ENCODE results near the gene CEMIP. TPM values are rescaled to one million over a fixed set of nuclear protein-coding genes. Genes with fewer than 3 reads are reported as not detected.

The CEMIP gene
- total RNA-seq, 1 donor from 2014 or later: 3.6 TPM

GRCh38 chr15:80913541-80913940 is 134.4 kb downstream of the CEMIP start:
- Mint-ChIP-seq H3K9me3 (ENCODE audit: unreplicated experiment) (peaks cover 11% of the 10 kb centered on the region), H3K27ac (ENCODE audit: unreplicated experiment) (no peak overlapping the region), H3K36me3 (ENCODE audit: low read depth, unreplicated experiment) (peaks cover 7% of the 10 kb centered on the region), H3K4me1 (ENCODE audit: low read depth, unreplicated experiment) (no peaks in the 10 kb centered on the region), H3K4me3 (ENCODE audit: unreplicated experiment) (no peak overlapping the region), H3K27me3 (ENCODE audit: low read depth, unreplicated experiment) (peaks cover 29% of the 10 kb centered on the region)
- H3K4me1 ChIP-seq (ENCODE audit: insufficient read depth, low read length): no peaks in the 10 kb centered on the region
- H4K20me1 ChIP-seq (ENCODE audit: insufficient read depth, low read length): no peaks in the 10 kb centered on the region
- no peak overlapping the region for H3K4me2 ChIP-seq (ENCODE audit: low read length)
- peaks cover 5% of the 10 kb centered on the region for H3K9me3 ChIP-seq (ENCODE audit: insufficient read depth, low read depth, low read length)
- FAIRE-seq (no peak), DNase-seq (ENCODE audit: low read depth) (no peak)
- H3K79me2 ChIP-seq (ENCODE audit: insufficient read depth, low read length): no peaks in the 10 kb centered on the region
- no peak overlapping the region for H3K9ac ChIP-seq (ENCODE audit: low read length)
- H3K27ac ChIP-seq (ENCODE audit: low read depth, low read length): no peak overlapping the region
- H3K4me3 ChIP-seq (ENCODE audit: insufficient read depth, low read depth, low read length): no peak overlapping the region
- no peak overlapping the region for H2AFZ ChIP-seq (ENCODE audit: low read depth, low read length)
- no peaks in the 10 kb centered on the region for H3K27me3 ChIP-seq (ENCODE audit: insufficient read depth, low read length)
- TF ChIP-seq EZH2 (IDR thresholded peaks at IDR 0.05; ENCODE audit: insufficient read depth, low read length) (no peak), CTCF (IDR thresholded peaks at IDR 0.05; ENCODE audit: insufficient read depth, low read depth, low read length) (no peak)
- H3K36me3 ChIP-seq (ENCODE audit: insufficient read depth, low read length): no peaks in the 10 kb centered on the region

- H3K4me3 Mint-ChIP-seq (ENCODE audit: unreplicated experiment): no peak overlapping the region
- FAIRE-seq: no peak
- Histone ChIP-seq H3K79me2 (ENCODE audit: insufficient read depth, low read length) (no peaks in the 10 kb centered on the region), H2AFZ (ENCODE audit: low read depth, low read length) (no peak overlapping the region), H3K9ac (ENCODE audit: low read length) (no peak overlapping the region), H3K9me3 (ENCODE audit: insufficient read depth, low read depth, low read length) (no peaks in the 10 kb centered on the region), H3K27me3 (ENCODE audit: insufficient read depth, low read length) (no peaks in the 10 kb centered on the region), H3K4me1 (ENCODE audit: insufficient read depth, low read length) (no peaks in the 10 kb centered on the region), H3K4me3 (ENCODE audit: insufficient read depth, low read depth, low read length) (no peak overlapping the region), H3K27ac (ENCODE audit: low read depth, low read length) (no peak overlapping the region), H3K4me2 (ENCODE audit: low read length) (no peak overlapping the region), H4K20me1 (ENCODE audit: insufficient read depth, low read length) (no peaks in the 10 kb centered on the region), H3K36me3 (ENCODE audit: insufficient read depth, low read length) (no peaks in the 10 kb centered on the region)
- no peak overlapping the region for H3K27ac Mint-ChIP-seq (ENCODE audit: unreplicated experiment)
- peaks cover 34% of the 10 kb centered on the region for H3K27me3 Mint-ChIP-seq (ENCODE audit: low read depth, unreplicated experiment)
- no peak for TF ChIP-seq EZH2 (IDR thresholded peaks at IDR 0.05; ENCODE audit: insufficient read depth, low read length)
- TF ChIP-seq CTCF (IDR thresholded peaks at IDR 0.05; ENCODE audit: insufficient read depth, low read depth, low read length): no peak
- no peaks in the 10 kb centered on the region for H3K36me3 Mint-ChIP-seq (ENCODE audit: low read depth, unreplicated experiment)
- DNase-seq (ENCODE audit: low read depth): no peak
- no peaks in the 10 kb centered on the region for H3K4me1 Mint-ChIP-seq (ENCODE audit: low read depth, unreplicated experiment)
- no peaks in the 10 kb centered on the region for H3K9me3 Mint-ChIP-seq (ENCODE audit: unreplicated experiment)
Observed at GRCh38 chr15:80915472-80915871, 136.3 kb downstream of the CEMIP start.

- Histone ChIP-seq H3K36me3 (ENCODE audit: insufficient read depth, low read length) (no peaks in the 10 kb centered on the region), H3K4me2 (ENCODE audit: low read length) (no peak overlapping the region), H3K4me1 (ENCODE audit: insufficient read depth, low read length) (no peaks in the 10 kb centered on the region), H4K20me1 (ENCODE audit: insufficient read depth, low read length) (no peaks in the 10 kb centered on the region), H3K9me3 (ENCODE audit: insufficient read depth, low read depth, low read length) (no peaks in the 10 kb centered on the region), H3K9ac (ENCODE audit: low read length) (no peak overlapping the region), H3K27me3 (ENCODE audit: insufficient read depth, low read length) (no peaks in the 10 kb centered on the region), H3K79me2 (ENCODE audit: insufficient read depth, low read length) (no peaks in the 10 kb centered on the region), H2AFZ (ENCODE audit: low read depth, low read length) (no peak overlapping the region), H3K27ac (ENCODE audit: low read depth, low read length) (no peak overlapping the region), H3K4me3 (ENCODE audit: insufficient read depth, low read depth, low read length) (no peak overlapping the region)
- no peak for TF ChIP-seq EZH2 (IDR thresholded peaks at IDR 0.05; ENCODE audit: insufficient read depth, low read length)
- no peak for FAIRE-seq
- DNase-seq (ENCODE audit: low read depth): no peak
- no peaks in the 10 kb centered on the region for H3K4me1 Mint-ChIP-seq (ENCODE audit: low read depth, unreplicated experiment)
- H3K27ac Mint-ChIP-seq (ENCODE audit: unreplicated experiment): no peak overlapping the region
- H3K27me3 Mint-ChIP-seq (ENCODE audit: low read depth, unreplicated experiment): peaks cover 34% of the 10 kb centered on the region
- no peak overlapping the region for H3K4me3 Mint-ChIP-seq (ENCODE audit: unreplicated experiment)
- no peaks in the 10 kb centered on the region for H3K9me3 Mint-ChIP-seq (ENCODE audit: unreplicated experiment)
- H3K36me3 Mint-ChIP-seq (ENCODE audit: low read depth, unreplicated experiment): no peaks in the 10 kb centered on the region
Observed at GRCh38 chr15:80916056-80916455, 136.9 kb downstream of the CEMIP start.
